ENCODE measurements around the gene TEAD1.

TEAD1 gene

DNA sequence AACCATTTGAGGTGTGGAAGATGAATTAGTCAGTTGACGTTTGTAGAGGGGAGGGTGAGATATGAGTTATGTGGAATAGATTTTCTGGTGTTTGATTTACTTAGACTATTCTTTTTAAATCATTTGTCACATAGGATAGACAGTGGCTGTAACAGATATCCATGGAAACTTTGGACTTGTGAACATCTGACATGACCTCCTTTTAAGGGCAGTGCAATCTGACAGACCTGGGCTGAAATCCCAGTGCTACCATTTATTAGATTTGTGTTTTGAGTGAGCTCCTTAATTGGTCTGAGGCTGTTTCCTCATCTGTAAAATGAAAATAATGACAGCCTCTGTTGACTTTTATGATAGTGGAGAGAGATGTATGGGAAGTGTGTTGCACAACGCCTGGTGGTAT is 159.9 kb downstream of the TEAD1 start:
- TF ChIP-seq ZNF274 (IDR thresholded peaks at IDR 0.05; ENCODE audit: low read depth, low read length), result no peak
- no peak overlapping the region for H3K4me3 ChIP-seq (ENCODE audit: low read length)

DNA sequence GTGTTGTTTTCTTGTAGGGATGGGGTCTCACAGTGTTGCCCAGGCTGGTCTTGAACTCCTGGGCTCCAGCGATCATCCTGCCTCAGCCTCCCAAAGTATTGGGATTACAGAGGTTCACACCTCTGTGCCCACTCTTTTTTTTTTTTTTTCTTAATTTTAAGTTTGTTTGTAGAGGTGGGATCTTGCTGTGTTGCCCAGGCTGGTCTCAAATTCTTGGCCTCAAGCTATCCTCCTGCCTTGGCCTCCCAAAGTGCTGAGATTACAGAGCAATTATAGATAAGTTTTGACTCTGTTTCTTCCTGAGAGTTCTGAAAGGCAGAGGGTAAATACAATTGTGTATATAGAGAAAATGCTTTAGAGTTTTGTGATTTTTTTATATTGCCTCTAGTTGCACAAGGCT is 160.4 kb downstream of the TEAD1 start:
- no peak overlapping the region for H3K4me3 ChIP-seq (ENCODE audit: low read length)
- no peak for TF ChIP-seq ZNF274 (IDR thresholded peaks at IDR 0.05; ENCODE audit: low read depth, low read length)

DNA sequence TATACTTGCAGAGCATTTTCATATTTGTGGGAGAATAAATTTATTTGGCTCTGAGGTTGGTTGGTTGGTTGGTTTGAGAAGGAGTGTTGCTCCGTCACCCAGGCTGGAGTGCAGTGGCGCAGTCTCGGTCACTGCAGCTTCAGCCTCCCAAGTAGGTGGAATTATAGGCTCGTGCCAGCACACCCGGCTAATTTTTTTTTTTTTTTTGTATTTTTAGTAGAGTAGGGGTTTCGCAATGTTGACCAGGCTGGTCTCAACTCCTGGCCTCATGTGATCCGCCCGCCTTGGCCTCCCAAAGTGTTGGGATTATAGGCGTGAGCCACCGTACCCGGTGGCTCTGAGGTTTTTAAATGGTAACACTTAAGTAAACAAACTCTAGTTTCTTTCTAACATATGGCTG is 161.1 kb downstream of the TEAD1 start:
- TF ChIP-seq ZNF274 (IDR thresholded peaks at IDR 0.05; ENCODE audit: low read depth, low read length), result no peak
- no peak overlapping the region for H3K4me3 ChIP-seq (ENCODE audit: low read length)

DNA sequence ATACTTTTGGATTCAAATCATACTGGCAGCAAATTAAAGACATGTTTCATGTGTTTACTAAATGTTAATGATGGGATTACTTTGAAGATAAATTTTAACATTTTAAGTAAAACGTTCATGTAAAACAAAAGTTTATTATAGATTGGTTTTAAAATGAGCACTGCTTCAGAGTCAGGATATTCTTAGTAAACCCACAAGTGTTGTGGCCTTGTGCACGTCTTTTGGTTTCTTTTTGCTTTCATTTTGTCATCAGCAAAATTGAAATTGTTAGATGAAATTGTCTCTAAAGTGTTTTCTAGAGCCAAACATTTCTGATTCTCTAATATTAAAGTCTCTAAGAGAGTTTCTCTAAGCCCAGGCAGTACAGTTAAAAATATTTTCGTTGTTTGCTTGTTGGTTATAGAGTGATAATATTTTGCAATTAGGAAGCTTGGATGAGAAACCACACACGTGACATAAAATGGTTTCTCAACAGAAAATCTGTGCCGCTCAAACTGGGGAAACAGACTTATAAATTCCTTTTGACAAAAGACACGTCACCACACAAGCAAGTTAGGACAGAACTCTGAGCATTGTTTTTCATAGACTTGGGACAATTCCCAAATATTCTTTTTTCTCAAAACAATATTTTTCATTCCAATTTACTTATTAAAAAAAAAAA is 164.4 kb downstream of the TEAD1 start:
- H3K4me3 ChIP-seq (ENCODE audit: low read length), result no peak overlapping the region
- no peak for TF ChIP-seq ZNF274 (IDR thresholded peaks at IDR 0.05; ENCODE audit: low read depth, low read length)

DNA sequence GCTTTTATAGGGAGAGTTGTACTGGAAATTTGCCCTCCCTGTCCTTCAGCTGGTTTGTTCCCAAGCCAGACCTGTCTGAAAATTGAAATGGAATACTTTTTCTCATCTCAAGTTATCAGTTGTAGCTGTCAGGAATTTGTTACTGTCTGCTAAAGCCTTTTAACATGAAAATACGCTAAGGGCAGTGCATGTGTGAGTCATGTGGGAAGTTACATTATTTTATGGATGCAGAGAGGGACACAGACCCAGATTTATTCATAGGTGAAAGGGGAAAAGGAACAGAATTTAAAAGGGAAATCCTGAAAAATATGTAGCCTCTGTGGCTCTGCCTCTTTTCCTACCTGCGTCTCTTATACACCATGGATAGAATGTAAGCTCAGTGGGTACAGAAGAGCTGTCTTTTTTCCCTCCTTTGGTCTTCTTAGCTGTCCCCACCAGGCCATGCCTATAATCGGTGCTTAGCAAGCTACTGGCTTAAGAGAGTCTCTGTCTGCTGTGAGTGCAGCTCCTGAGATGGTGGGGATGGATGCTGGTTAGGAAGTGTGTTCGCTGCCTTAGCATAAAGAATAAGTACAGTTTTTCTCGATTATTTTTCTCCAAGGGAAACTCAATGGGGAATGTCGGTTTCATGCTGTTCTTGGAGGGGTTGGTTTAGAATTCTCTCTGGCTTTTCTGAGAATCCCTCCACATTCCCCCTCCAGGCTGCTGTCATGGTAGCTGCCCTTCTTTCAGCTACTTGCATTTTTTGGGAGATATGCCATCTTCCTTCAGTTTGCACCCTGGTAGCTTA is 166.8 kb downstream of the TEAD1 start:
- no peak overlapping the region for H3K4me3 ChIP-seq (ENCODE audit: low read length)
- TF ChIP-seq ZNF274 (IDR thresholded peaks at IDR 0.05; ENCODE audit: low read depth, low read length), result no peak

DNA sequence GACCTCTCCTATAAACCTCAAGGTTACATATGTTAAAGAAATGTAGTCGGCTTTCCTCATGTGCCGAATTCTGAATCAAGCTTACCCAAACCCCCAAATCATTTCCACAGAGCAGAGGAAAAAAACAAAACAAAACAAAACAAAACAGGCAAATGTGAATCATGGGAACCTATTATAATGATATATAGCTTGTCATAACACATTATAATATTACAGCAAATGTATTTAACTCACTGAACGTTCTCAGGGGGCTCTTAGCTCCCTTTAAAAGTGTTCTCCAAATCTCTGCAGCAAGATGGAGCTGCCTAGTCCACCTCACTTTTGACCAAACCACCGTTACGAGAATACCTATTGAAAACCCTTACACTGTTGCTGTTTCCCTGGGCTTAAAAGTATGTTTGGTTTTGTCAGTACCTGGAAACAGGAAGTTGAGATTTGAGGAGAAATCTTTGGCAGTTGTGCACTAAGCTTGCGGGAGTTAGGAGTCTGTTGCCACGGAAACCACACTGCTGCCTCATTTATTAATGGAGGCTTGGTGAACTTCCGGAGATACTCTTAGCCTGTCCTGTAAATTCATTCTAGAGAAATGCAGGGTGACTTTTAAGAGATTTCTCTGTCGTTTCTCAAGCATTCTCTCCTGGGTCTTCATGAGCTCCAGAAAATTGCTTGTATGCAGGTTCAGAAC is 167.9 kb downstream of the TEAD1 start:
- no peak for TF ChIP-seq ZNF274 (IDR thresholded peaks at IDR 0.05; ENCODE audit: low read depth, low read length)
- no peak overlapping the region for H3K4me3 ChIP-seq (ENCODE audit: low read length)

DNA sequence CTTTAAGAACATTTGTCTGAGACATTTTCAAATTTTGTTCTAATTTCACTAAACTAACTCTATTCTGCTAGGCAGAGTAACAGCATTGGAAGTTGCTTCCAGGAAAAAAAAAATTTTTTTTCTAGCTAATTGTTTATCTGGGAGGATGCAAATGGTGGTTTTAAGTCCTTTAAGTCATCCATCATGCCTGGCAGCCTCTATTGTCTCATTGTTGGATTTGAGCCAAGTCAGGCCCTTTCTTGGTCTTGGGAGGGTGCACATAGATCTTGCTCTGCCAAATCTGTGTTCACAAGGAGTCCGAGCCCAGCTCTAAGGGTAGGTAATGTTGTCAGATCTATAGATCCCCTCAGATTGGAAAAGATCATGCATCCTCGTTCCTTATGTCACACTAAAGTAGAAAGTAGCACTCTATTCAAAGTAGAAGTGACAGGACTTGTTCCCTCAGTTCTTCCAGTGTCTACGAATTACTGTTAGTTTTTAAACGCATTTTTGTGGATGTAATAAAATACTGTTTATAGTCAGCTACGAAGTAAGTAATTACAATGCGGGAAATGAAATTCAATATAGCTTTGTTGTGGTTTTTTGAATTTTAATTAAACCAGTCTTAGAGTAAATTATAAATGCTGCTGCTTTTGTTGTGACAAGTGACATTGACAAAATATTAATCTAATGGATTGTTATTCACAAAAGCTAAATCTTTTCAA is 168.9 kb downstream of the TEAD1 start:
- no peak for TF ChIP-seq ZNF274 (IDR thresholded peaks at IDR 0.05; ENCODE audit: low read depth, low read length)
- H3K4me3 ChIP-seq (ENCODE audit: low read length), result no peak overlapping the region

DNA sequence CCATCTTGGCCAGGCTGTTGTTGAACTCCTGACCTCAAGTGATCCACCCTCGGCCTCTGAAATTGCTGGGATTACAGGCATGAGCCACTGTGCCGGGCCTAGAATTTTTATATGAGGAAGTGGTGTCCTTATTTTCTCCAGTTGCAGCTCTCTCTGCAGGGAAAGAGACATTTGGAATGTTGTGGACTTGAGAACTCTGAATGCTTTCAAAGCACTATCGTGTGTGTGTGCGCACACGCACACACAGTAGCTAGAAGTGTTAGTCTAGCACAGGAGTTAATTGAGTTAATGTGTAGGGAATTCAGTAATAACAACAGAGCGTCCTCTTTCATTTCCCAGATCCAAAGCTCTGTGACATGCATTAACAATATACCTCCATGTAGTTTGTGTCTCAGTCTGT is 170.9 kb downstream of the TEAD1 start:
- TF ChIP-seq ZNF274 (IDR thresholded peaks at IDR 0.05; ENCODE audit: low read depth, low read length), result no peak
- no peak overlapping the region for H3K4me3 ChIP-seq (ENCODE audit: low read length)

DNA sequence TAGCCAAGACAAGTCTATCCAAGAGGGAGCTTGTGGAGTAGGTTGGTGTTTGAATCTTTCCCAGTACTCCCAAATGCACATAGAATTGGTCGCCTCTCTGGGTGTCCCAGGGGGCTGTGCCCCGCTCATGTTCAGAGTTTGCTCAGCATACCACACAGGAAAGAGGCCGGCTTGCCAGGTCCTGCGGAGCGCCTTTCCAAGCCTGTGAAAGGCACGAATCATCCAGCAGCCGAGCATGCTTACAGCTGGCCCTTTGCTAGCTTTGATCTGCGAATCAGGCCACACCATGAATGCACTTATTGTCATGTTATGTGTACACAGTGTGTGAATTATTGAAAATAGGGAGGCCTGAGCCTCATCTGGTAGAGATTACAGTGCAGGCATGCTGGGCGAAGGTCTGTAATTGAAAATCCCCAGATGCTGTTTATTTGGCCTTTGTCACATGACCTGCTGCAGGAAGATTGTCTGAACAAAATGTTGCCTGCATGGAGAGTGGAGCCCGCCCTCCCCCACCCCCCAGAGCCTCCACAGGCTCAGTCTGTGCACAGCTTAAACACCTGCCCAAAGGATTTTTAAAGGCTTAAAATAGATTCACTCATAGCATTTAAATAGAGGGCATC is 171.6 kb downstream of the TEAD1 start:
- no peak for TF ChIP-seq ZNF274 (IDR thresholded peaks at IDR 0.05; ENCODE audit: low read depth, low read length)
- no peak overlapping the region for H3K4me3 ChIP-seq (ENCODE audit: low read length)

DNA sequence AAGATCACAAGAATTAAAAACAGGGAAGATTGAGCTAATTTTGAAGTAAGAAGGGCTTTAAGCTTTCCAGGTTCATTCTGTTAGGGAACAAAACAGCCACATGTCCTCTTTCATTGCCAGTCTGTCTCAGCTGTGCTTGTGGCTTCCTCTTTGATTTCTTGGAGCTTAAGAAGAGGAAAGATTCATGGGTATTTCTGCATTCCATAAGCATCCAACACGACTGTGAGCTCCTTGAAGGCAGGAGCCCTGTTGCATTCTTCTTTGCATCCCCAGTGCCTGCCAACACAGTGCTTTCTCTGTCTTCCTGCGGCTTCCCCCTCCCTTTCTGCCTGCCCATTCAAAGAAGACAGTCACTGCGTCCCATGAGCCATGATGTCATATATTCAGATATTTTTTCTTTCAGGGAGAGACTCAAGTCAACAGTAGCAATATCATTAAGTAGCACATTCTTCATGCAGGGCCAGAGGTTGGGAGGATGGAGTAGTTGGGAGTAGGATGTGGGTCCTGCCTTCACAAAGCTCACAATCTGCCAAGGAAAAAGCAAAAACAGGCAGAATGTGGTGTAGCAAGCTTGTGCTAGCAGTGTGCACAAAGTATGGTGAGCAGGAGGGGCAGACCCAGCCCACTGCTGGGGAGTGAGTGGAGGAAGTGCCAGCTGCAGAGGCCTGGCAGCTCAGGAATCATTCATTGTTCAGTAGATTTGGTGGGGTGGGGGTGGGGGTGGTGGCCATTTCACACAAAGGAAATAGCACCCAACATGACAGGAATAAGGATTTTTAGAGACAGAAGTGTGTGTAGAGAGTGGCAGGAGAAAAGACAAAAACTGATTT is 172.8 kb downstream of the TEAD1 start:
- TF ChIP-seq ZNF274 (IDR thresholded peaks at IDR 0.05; ENCODE audit: low read depth, low read length), result no peak

DNA sequence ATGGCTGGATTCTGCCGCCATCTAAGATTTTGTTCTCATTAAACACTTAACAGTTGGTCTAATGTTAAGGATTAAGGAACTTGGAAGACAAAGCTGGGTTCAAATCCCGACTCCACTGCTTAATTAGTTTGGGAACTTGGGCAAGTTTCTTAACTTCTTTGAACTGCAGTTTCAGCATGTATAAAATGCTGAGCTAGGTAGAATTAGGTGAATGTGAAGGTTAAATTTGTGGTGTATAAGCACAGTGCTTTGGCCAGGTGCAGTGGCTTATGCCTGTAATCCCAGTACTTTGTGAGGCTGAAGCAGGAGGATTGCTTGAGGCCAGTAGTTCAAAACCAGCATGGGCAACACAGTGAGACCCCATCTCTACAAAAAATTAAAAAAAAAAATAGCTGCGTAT is 174.2 kb downstream of the TEAD1 start:
- no peak overlapping the region for H3K4me3 ChIP-seq (ENCODE audit: low read length)

More for the DNA sequence above, 172.8 kb downstream of the TEAD1 start:
- no peak overlapping the region for H3K4me3 ChIP-seq (ENCODE audit: low read length)

DNA sequence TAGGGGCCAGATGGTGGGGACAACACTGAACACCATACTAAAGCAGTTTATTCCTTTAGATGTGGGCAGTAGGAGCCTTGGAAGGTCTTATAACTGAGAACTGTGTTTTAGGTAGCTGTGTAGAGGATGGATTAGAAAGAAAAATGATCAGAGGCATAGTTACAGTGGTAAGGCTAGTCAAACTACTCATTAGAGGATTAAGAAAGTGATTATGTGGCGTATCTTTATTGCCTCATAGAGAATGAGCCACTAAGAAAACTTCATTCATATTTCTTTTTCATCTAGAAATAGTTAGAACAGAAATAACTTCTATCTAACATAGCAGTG is 179.1 kb downstream of the TEAD1 start:
- no peak overlapping the region for H3K4me3 ChIP-seq (ENCODE audit: low read length)
- TF ChIP-seq ZNF274 (IDR thresholded peaks at IDR 0.05; ENCODE audit: low read depth, low read length), result no peak

More for the DNA sequence above, 174.2 kb downstream of the TEAD1 start:
- no peak for TF ChIP-seq ZNF274 (IDR thresholded peaks at IDR 0.05; ENCODE audit: low read depth, low read length)

DNA sequence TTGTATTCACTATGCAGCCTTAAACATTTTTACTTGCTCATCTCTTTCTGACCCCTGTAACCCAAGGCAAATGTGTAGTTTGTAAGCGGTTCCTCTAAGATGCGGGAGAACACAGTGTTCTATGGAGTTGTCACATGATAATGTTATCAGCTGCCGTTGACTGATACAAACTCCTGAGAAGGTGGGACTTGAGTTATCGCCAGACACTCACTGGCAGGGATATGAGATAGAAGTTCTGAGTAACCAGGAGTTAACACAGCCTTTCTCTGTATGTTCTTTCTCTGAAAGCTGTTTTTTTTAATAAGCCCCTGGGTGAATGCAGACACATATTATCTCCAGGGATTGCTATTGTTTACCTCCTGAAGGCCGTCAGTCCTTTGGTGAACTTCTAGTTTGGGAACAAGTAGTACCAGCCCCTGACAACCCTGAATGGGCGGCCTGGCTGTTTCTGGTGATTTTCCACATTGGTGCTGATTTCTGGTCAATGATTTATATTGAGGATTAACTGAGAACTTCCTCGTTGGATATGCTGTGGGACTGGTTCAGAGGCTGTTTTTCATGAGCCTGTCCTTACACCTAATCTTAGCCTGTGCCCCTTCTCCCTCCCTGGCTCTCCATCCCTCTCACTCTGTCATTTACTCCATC is 179.6 kb downstream of the TEAD1 start:
- TF ChIP-seq ZNF274 (IDR thresholded peaks at IDR 0.05; ENCODE audit: low read depth, low read length), result no peak

More for the DNA sequence above, 179.6 kb downstream of the TEAD1 start:
- no peak overlapping the region for H3K4me3 ChIP-seq (ENCODE audit: low read length)
